Measurements from ENCODE around the gene ABCF2.

GRCh38 chr7:151246102-151246850 is 19.3 kb upstream of the ABCF2 start:
- TF ChIP-seq CTCF (conservative IDR thresholded peaks at IDR 0.05) = no peak
- TF ChIP-seq EZH2 (IDR thresholded peaks at IDR 0.05; ENCODE audit: low read depth) = no peak
